ENCODE measurements around the gene HOXA5.
A peak's percentile ranks its signal among the peaks of the same experiment; 100 is the strongest.

HOXA5 gene

GRCh38 chr7:27143023-27143949 is at the start of gene HOXA5:
Gene HOXA5, minus strand, starts transcription at chr7:27143681. Its CDS starts 74 bp downstream, at chr7:27143607.
- peak; percentile 97 for DNase-seq (ENCODE audit: low spot score)

GRCh38 chr7:27192546-27193334 is 49.3 kb upstream of the HOXA5 start:
- no peak for DNase-seq (ENCODE audit: low spot score)

- no peak for DNase-seq (ENCODE audit: low spot score)
Observed at GRCh38 chr7:27191833-27192545, 48.5 kb upstream of the HOXA5 start.

- DNase-seq (ENCODE audit: low spot score): no peak
Observed at GRCh38 chr7:27191161-27191731, 47.8 kb upstream of the HOXA5 start.

- no peak for DNase-seq (ENCODE audit: low spot score)
Observed at GRCh38 chr7:27189997-27190748, 46.7 kb upstream of the HOXA5 start.

GRCh38 chr7:27189295-27189996 is 46.0 kb upstream of the HOXA5 start:
- peak; percentile 49 for DNase-seq (ENCODE audit: low spot score)

- DNase-seq (ENCODE audit: low spot score): peak; percentile 23
Observed at GRCh38 chr7:27188386-27189294, 45.2 kb upstream of the HOXA5 start.

- peak; percentile 4 for DNase-seq (ENCODE audit: low spot score)
Observed at GRCh38 chr7:27187475-27188385, 44.2 kb upstream of the HOXA5 start.

GRCh38 chr7:27186668-27187474 is 43.4 kb upstream of the HOXA5 start:
- DNase-seq (ENCODE audit: low spot score): peak; percentile 2

GRCh38 chr7:27185854-27186667 is 42.6 kb upstream of the HOXA5 start:
- DNase-seq (ENCODE audit: low spot score): peak; percentile 29

- peak; percentile 87 for DNase-seq (ENCODE audit: low spot score)
Observed at GRCh38 chr7:27185013-27185853, 41.8 kb upstream of the HOXA5 start, which contains the start of gene HOXA11. Gene HOXA11, minus strand, starts transcription at chr7:27185232. Its CDS starts 88 bp downstream, at chr7:27185144.

GRCh38 chr7:27184337-27185012 is 41.0 kb upstream of the HOXA5 start:
- peak; percentile 49 for DNase-seq (ENCODE audit: low spot score)

- DNase-seq (ENCODE audit: low spot score): peak; percentile 38
Observed at GRCh38 chr7:27183682-27184336, 40.3 kb upstream of the HOXA5 start.

Measured in kidney tubule cell (primary cell).